WTC11 (cell line): ENCODE measurements around the gene LHX4. TPM values are rescaled to one million over a fixed set of nuclear protein-coding genes. Genes with fewer than 3 reads are reported as not detected.

Experiments used
- ATAC-seq: fragments of 200-7000 bp; cut with Tn5 transposase; 2 replicates; pipeline ENCODE4 v1.10.0; 2021; ENCODE audit warnings: mild to moderate bottlenecking, moderate library complexity
- CTCF ChIA-PET: fragments of 300-600 bp; sonication (Branson Sonifier 250); formaldehyde crosslinking; loops from one replicate; lab custom pipeline; 2021; ENCODE audit warnings: antibody characterized with exemption; lab: Charles Lee
- POLR2A ChIA-PET: fragments of 350-600 bp; sonication (Branson Sonifier 250); formaldehyde crosslinking; loops from one replicate; lab custom pipeline; 2021; ENCODE audit warnings: antibody characterized with exemption; lab: Charles Lee
- DNase-seq: peaks from one replicate; pipeline ENCODE4 v3.0.0; 2021; ENCODE audit warnings: low spot score
- H3K27ac Mint-ChIP-seq: 2 replicates; pipeline ENCODE4 v1.8.0; 2021; ENCODE audit warnings: mixed read lengths
- H3K27me3 Mint-ChIP-seq: 2 replicates; pipeline ENCODE4 v1.8.0; 2021; ENCODE audit warnings: low read depth, mild to moderate bottlenecking, moderate library complexity, mixed read lengths
- H3K36me3 Mint-ChIP-seq: 2 replicates; pipeline ENCODE4 v1.8.0; 2021; ENCODE audit warnings: mixed read lengths
- H3K4me1 Mint-ChIP-seq: 2 replicates; pipeline ENCODE4 v1.8.0; 2022; ENCODE audit warnings: mixed read lengths
- H3K4me3 Mint-ChIP-seq: 2 replicates; pipeline ENCODE4 v1.8.0; 2021; ENCODE audit warnings: mild to moderate bottlenecking, moderate library complexity, mixed read lengths
- H3K9me3 Mint-ChIP-seq: 2 replicates; pipeline ENCODE4 v1.8.0; 2021; ENCODE audit warnings: mixed read lengths
- AFF4 ChIP-seq: sonication (generic); formaldehyde crosslinking; IDR thresholded peaks from 2 replicates; pipeline ENCODE4 v1.8.1; 2023; ENCODE audit warnings: mild to moderate bottlenecking, missing genetic modification reagents, borderline replicate concordance
- ATF3 ChIP-seq: sonication (generic); formaldehyde crosslinking; conservative IDR thresholded peaks from 2 replicates; pipeline ENCODE4 v1.8.1; 2022; ENCODE audit warnings: mild to moderate bottlenecking, missing genetic modification reagents
- ATF6 ChIP-seq: sonication (generic); formaldehyde crosslinking; IDR thresholded peaks from 2 replicates; pipeline ENCODE4 v1.8.1; 2023; ENCODE audit warnings: mild to moderate bottlenecking, missing genetic modification reagents
- E2F5 ChIP-seq: sonication (generic); formaldehyde crosslinking; IDR thresholded peaks from 2 replicates; pipeline ENCODE4 v1.8.1; 2022; ENCODE audit warnings: mild to moderate bottlenecking, moderate library complexity, missing genetic modification reagents
- ELF4 ChIP-seq: sonication (generic); formaldehyde crosslinking; IDR thresholded peaks from 2 replicates; pipeline ENCODE4 v1.8.1; 2022; ENCODE audit warnings: low read depth, mild to moderate bottlenecking, moderate library complexity, missing genetic modification reagents
- EMX1 ChIP-seq: fragments of 250-450 bp; sonication (Bioruptor Pico); IDR thresholded peaks from 2 replicates; pipeline ENCODE4 v1.8.0; 2021; ENCODE audit warnings: mild to moderate bottlenecking
- HMGA2 ChIP-seq: fragments of 250-450 bp; sonication (Bioruptor Pico); IDR thresholded peaks from 2 replicates; pipeline ENCODE4 v1.4.0; 2021; ENCODE audit warnings: mild to moderate bottlenecking, moderate library complexity
- IRF1 ChIP-seq: sonication (generic); formaldehyde crosslinking; IDR thresholded peaks from 2 replicates; pipeline ENCODE4 v1.8.0; 2023; ENCODE audit warnings: missing genetic modification reagents
- JUN ChIP-seq: sonication (generic); formaldehyde crosslinking; IDR thresholded peaks from 2 replicates; pipeline ENCODE4 v1.8.0; 2023; ENCODE audit warnings: mild to moderate bottlenecking, missing genetic modification reagents
- NFATC4 ChIP-seq: fragments of 250-450 bp; sonication (Bioruptor Pico); IDR thresholded peaks from 2 replicates; pipeline ENCODE4 v1.9.0; 2021; ENCODE audit warnings: mild to moderate bottlenecking
- OVOL2 ChIP-seq: fragments of 250-450 bp; sonication (Bioruptor Pico); IDR thresholded peaks from 2 replicates; pipeline ENCODE4 v1.9.0; 2021; ENCODE audit warnings: mild to moderate bottlenecking, borderline replicate concordance
- PRRX2 ChIP-seq: fragments of 250-450 bp; sonication (Bioruptor Pico); IDR thresholded peaks from 2 replicates; pipeline ENCODE4 v1.8.0; 2021; ENCODE audit warnings: mild to moderate bottlenecking
- RELA ChIP-seq: sonication (generic); formaldehyde crosslinking; IDR thresholded peaks from 2 replicates; pipeline ENCODE4 v1.8.1; 2022; ENCODE audit warnings: missing genetic modification reagents, mild to moderate bottlenecking, borderline replicate concordance
- SP1 ChIP-seq: sonication (generic); formaldehyde crosslinking; conservative IDR thresholded peaks from 2 replicates; pipeline ENCODE4 v1.8.1; 2022; ENCODE audit warnings: missing genetic modification reagents
- TEAD4 ChIP-seq: sonication (generic); formaldehyde crosslinking; IDR thresholded peaks from 2 replicates; pipeline ENCODE4 v1.8.0; 2022; ENCODE audit warnings: mild to moderate bottlenecking, missing genetic modification reagents
- ZBTB21 ChIP-seq: sonication (generic); formaldehyde crosslinking; IDR thresholded peaks from 2 replicates; pipeline ENCODE4 v1.8.1; 2023; ENCODE audit warnings: mild to moderate bottlenecking, missing genetic modification reagents, borderline replicate concordance
- ZNF121 ChIP-seq: sonication (generic); formaldehyde crosslinking; IDR thresholded peaks from 2 replicates; pipeline ENCODE4 v1.8.0; 2023; ENCODE audit warnings: missing genetic modification reagents
- ZNF138 ChIP-seq: sonication (generic); formaldehyde crosslinking; conservative IDR thresholded peaks from 2 replicates; pipeline ENCODE4 v1.8.1; 2022; ENCODE audit warnings: mild to moderate bottlenecking, moderate library complexity, missing genetic modification reagents
- ZNF219 ChIP-seq: sonication (generic); formaldehyde crosslinking; IDR thresholded peaks from 2 replicates; pipeline ENCODE4 v1.8.0; 2023; ENCODE audit warnings: missing genetic modification reagents, mild to moderate bottlenecking, borderline replicate concordance
- ZNF423 ChIP-seq: fragments of 250-450 bp; sonication (Bioruptor Pico); IDR thresholded peaks from 2 replicates; pipeline ENCODE4 v2.1.2; 2022; ENCODE audit warnings: mild to moderate bottlenecking, moderate library complexity
- ZNF425 ChIP-seq: fragments of 250-450 bp; sonication (Bioruptor Pico); conservative IDR thresholded peaks from 2 replicates; pipeline ENCODE4 v1.9.0; 2021; ENCODE audit warnings: mild to moderate bottlenecking
- total RNA-seq: library from RNA; stranded (reverse); gene quantifications from 3 replicates; pipeline ENCODE4 v1.2.3, GENCODE V29; 2021

LHX4 gene
- total RNA-seq, 1 experiment from 2014 or later, result 19.2 TPM

GRCh38 chr1:180278596-180279395, 48.7 kb downstream of the LHX4 start:
- no peak for DNase-seq
- peaks cover 36% of the 10 kb centered on the region for H3K36me3 Mint-ChIP-seq
- ATAC-seq, result no peak
- peaks cover 35% of the 10 kb centered on the region for H3K4me1 Mint-ChIP-seq
- H3K9me3 Mint-ChIP-seq, result peaks cover 13% of the 10 kb centered on the region
- CTCF ChIA-PET, result interaction anchor here (0.5 to 1.9 kb wide), 7 partner anchors 11 to 693 kb away, joined by 3 to 7 read pairs (median 4); no protein-coding TSS in a partner anchor
- no peaks in the 10 kb centered on the region for H3K27me3 Mint-ChIP-seq
- no peak overlapping the region for H3K4me3 Mint-ChIP-seq
- no peak overlapping the region for H3K27ac Mint-ChIP-seq
- TF ChIP-seq ZNF219 (CRISPR knock-in tag) (no peak), E2F5 (no peak), NFATC4 (no peak), ZNF121 (no peak), ZBTB21 (no peak), TEAD4 (CRISPR knock-in tag) (no peak), ZNF425 (no peak), EMX1 (CRISPR knock-in tag) (no peak), ZNF423 (CRISPR knock-in tag) (no peak), ATF3 (no peak), PRRX2 (CRISPR knock-in tag) (no peak)
- TF ChIP-seq, all 79 proteins: peak for 0
- POLR2A ChIA-PET, result interaction anchor here (0.7 to 1.0 kb wide), 2 partner anchors 11 to 56 kb away, joined by 3 to 4 read pairs; no protein-coding TSS in a partner anchor

- H3K9me3 Mint-ChIP-seq, result peaks cover 13% of the 10 kb centered on the region
- no peak overlapping the region for H3K27ac Mint-ChIP-seq
- no peak overlapping the region for H3K4me3 Mint-ChIP-seq
- no peak for TF ChIP-seq JUN (CRISPR knock-in tag)
- peaks cover 29% of the 10 kb centered on the region for H3K36me3 Mint-ChIP-seq
- ChIA-PET CTCF (interaction anchor here (0.9 kb wide), 1 partner anchor 9 kb away, joined by 3 read pairs; no protein-coding TSS in a partner anchor), POLR2A (no interaction called here)
- H3K4me1 Mint-ChIP-seq, result peaks cover 35% of the 10 kb centered on the region
- DNase-seq (no peak), ATAC-seq (no peak)
- no peaks in the 10 kb centered on the region for H3K27me3 Mint-ChIP-seq
Measured at GRCh38 chr1:180279651-180280050, 49.6 kb downstream of the LHX4 start.

GRCh38 chr1:180280617-180281016, 50.6 kb downstream of the LHX4 start:
- Mint-ChIP-seq H3K36me3 (peaks cover 22% of the 10 kb centered on the region), H3K27ac (no peak overlapping the region), H3K4me1 (peaks cover 35% of the 10 kb centered on the region), H3K9me3 (peaks cover 8% of the 10 kb centered on the region), H3K4me3 (no peak overlapping the region), H3K27me3 (no peaks in the 10 kb centered on the region)
- DNase-seq, result no peak
- ChIA-PET CTCF (interaction anchor here (0.9 kb wide), 1 partner anchor 10 kb away, joined by 3 read pairs; no protein-coding TSS in a partner anchor), POLR2A (no interaction called here)
- no peak for ATAC-seq
- TF ChIP-seq OVOL2 (no peak), ATF6 (CRISPR knock-in tag) (no peak), HMGA2 (CRISPR knock-in tag) (no peak), ZNF121 (no peak), RELA (CRISPR knock-in tag) (no peak), ZNF423 (CRISPR knock-in tag) (no peak), SP1 (CRISPR knock-in tag) (no peak), AFF4 (CRISPR knock-in tag) (no peak), ZNF138 (CRISPR knock-in tag) (no peak), ELF4 (CRISPR knock-in tag) (no peak), IRF1 (CRISPR knock-in tag) (no peak)
